Left renal pelvis (tissue), 4 donors: ENCODE data around the gene CLEC12A. TPM values are rescaled to one million over a fixed set of nuclear protein-coding genes. Genes with fewer than 3 reads are reported as not detected.

ENCODE experiments used
- DNase-seq, 4 donors: peaks; one replicate each; pipeline ENCODE4 v3.0.0-alpha.2; 2013; ENCODE audit warnings: low read depth in 4 of 4, low spot score in 3 of 4
- polyA plus RNA-seq, 4 donors: library from polyadenylated mRNA; unstranded; fragments of 120-200 nt; gene quantifications; one replicate each; pipeline ENCODE4 v1.2.1, GENCODE V29; 2013; ENCODE audit not compliant: insufficient read length in 4 of 4

Gene CLEC12A
- polyA plus RNA-seq, 4 donors = 0.68 to 1.9 (median 1.2) TPM

DNA sequence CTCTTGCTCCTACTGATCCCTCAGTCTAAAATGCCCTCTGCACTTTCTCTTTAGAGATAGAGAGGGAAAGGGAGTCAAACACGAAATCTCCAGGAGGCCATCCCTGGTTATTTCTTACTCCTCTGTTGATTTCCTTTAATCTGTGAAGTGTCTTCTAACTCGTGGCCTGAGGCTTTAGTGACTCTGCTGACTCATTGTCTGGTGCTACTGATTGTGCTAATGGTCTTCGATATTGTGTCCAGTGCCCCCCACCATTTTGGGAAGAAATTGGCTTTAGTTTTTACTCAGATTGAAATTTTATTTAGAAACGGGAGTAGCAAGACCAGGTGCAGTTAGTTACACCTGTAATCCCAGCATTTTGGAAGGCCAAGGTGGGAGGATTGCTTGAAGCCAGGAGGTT, 60.1 kb downstream of the CLEC12A start:
- DNase-seq = no peak

GRCh38 chr12:10031771-10032175, 60.6 kb downstream of the CLEC12A start:
- DNase-seq = no peak

DNA sequence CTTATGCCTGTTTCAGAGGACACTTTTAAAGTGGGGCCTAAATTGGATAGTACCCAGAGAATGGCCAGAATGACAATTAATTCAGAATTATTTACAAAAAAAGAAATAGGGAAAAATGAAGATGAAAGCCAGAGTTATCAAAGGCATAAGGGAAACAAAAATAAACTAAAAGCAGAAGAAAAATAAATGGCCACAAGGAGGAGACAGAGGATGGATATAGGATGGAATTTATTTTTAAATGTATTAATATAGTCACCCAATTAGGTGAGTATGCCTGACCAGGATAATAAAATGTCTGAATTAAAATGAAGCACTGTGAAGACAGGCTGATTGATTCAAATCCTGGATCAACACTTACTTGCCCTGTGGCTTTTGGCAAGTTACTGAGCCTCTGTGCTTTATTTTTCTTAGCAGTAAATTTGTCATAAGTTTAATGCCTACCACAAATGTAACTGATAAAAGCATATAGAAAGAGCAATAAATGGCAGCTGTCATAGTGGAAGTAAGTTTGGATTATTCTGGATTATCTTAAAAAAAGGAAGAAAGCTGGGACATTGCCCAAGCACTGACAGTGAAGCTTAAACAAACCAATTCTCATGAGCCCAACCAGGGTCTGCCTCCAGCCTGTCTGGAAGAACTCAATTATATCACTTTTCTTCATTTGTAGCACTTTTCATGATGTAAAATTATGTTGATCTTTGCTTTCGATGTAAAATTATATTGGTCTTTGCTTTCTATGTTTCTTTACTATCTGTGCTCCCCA, 62.8 kb downstream of the CLEC12A start:
- no peak for DNase-seq

Other genes with a start within 250 kb of the CLEC12A start
- under 1 TPM in 2 of 4 donors, not detected in 2; 0.41 to 0.74 TPM for gene CLECL1, start 238.3 kb upstream of the CLEC12A start, polyA plus RNA-seq
- gene CD69, start 210.5 kb upstream of the CLEC12A start, polyA plus RNA-seq = 1 to 10 TPM; 1.4 to 8.8 (median 1.6) TPM
- gene KLRF1, start 143.9 kb upstream of the CLEC12A start, polyA plus RNA-seq = 1 to 10 TPM in 2 of 4 donors, under 1 TPM in 2; 0.42 to 1.3 (median 0.84) TPM
- gene CLEC2B, start 102.1 kb upstream of the CLEC12A start, polyA plus RNA-seq = 1 to 10 TPM; 2.6 to 4.2 (median 3.6) TPM
- gene KLRF2, start 89.9 kb upstream of the CLEC12A start, polyA plus RNA-seq = not detected
- not detected for gene CLEC2A, start 39.0 kb upstream of the CLEC12A start, polyA plus RNA-seq
- 1 to 10 TPM in 1 of 4 donors, under 1 TPM in 3; 0.49 to 1.8 (median 0.79) TPM for gene CLEC1B, start 27.7 kb downstream of the CLEC12A start, polyA plus RNA-seq
- under 1 TPM in 2 of 4 donors, not detected in 2; 0.14 to 0.24 TPM for gene CLEC12B, start 39.2 kb downstream of the CLEC12A start, polyA plus RNA-seq
- under 1 TPM; 0.10 to 0.33 (median 0.24) TPM for gene CLEC9A, start 59.3 kb downstream of the CLEC12A start, polyA plus RNA-seq
- 1 to 10 TPM; 2.6 to 4.7 (median 4.0) TPM for gene CLEC1A, start 127.6 kb downstream of the CLEC12A start, polyA plus RNA-seq
- gene CLEC7A, start 158.8 kb downstream of the CLEC12A start, polyA plus RNA-seq = 1 to 10 TPM; 1.6 to 3.2 (median 2.3) TPM
- 1 to 10 TPM in 1 of 4 donors, under 1 TPM in 3; 0.61 to 1.2 (median 0.81) TPM for gene OLR1, start 200.7 kb downstream of the CLEC12A start, polyA plus RNA-seq
- 100 to 1,000 TPM in 3 of 4 donors, 1 to 10 TPM in 1; 2.8 to 166 (median 143) TPM for gene TMEM52B, start 207.6 kb downstream of the CLEC12A start, polyA plus RNA-seq
- 10 to 100 TPM; 53.3 to 84.8 (median 67.4) TPM for gene GABARAPL1, start 241.5 kb downstream of the CLEC12A start, polyA plus RNA-seq